Measurements from ENCODE around the gene MYO1E. TPM values are rescaled to one million over a fixed set of nuclear protein-coding genes. Genes with fewer than 3 reads are reported as not detected.

Gene MYO1E
- total and polyA plus RNA-seq, 2 of the 8 experiments (the other 6 are each of a cell fraction or from before 2014, with no cell fraction given), result 19.6 to 142 TPM

DNA sequence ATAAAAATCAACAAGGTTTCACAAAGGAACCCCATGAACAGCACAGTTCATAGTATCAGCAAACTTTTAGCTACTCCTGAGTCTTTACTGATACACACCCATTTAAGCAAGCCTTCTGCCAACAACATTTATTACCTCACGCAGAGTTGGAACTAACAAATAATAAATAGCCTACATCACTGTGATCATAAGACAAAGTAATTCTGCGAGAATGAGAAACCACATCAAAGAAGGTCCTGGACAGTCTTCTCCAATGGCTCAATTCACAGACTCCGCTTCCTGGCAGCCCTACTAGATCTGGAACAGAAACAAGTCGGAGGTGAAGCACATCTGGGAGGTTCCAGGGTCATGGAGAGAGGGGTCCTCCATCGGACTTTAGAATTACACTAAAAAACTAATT, 129.0 kb downstream of the MYO1E start:
- Histone ChIP-seq H2BK12ac (ENCODE audit: low read depth, low read length) (no peak overlapping the region), H3K23ac (ENCODE audit: insufficient read length) (no peak overlapping the region), H2BK5ac (ENCODE audit: low read depth, low read length) (no peak overlapping the region), H3K23me2 (ENCODE audit: low read depth, low read length) (no peaks in the 10 kb centered on the region), H2BK120ac (replicated peaks; ENCODE audit: low read depth, low read length) (no peak overlapping the region), H3K79me2 (ENCODE audit: control insufficient read depth in 1 of 2, insufficient read depth in 2 of 2, low read length in 2 of 2) (no peaks in the 10 kb centered on the region), H3K4me2 (ENCODE audit: insufficient read depth in 1 of 2, low read depth in 2 of 2, low read length in 2 of 2) (no peak overlapping the region), H4K20me1 (replicated peaks in 1 of 2; ENCODE audit: control insufficient read depth in 1 of 2, insufficient read depth in 2 of 2, low read length in 2 of 2) (no peaks in the 10 kb centered on the region), H3K9ac (replicated peaks in 1 of 4; ENCODE audit: extremely low read depth in 1 of 4, low read depth in 3 of 4, low read length in 3 of 4) (no peak overlapping the region), H2BK20ac (ENCODE audit: low read length) (no peak overlapping the region), H3K9me3 (ENCODE audit: insufficient read depth in 2 of 2, low read depth in 1 of 2, low read length in 1 of 2) (no peaks in the 10 kb centered on the region), H2BK15ac (ENCODE audit: low read length) (no peak overlapping the region), H4K5ac (ENCODE audit: insufficient read length, low read depth, low read length) (no peak overlapping the region), H3K56ac (replicated peaks; ENCODE audit: insufficient read length, low read depth, low read length) (no peak overlapping the region), H3K4ac (replicated peaks; ENCODE audit: insufficient read length, low read depth, low read length) (no peak overlapping the region), H4K91ac (replicated peaks; ENCODE audit: insufficient read length, low read length) (no peak overlapping the region), H3K4me1 (replicated peaks in 1 of 4; ENCODE audit: control insufficient read depth in 3 of 4, insufficient read depth in 4 of 4, low read length in 3 of 4) (peaks cover 0 to 4% (median 1%) of the 10 kb centered on the region in 4 experiments; a peak in 2 of 7 replicates), H2AFZ (ENCODE audit: low read length) (no peak overlapping the region), H3K14ac (ENCODE audit: insufficient read length) (no peak overlapping the region), H3K18ac (ENCODE audit: extremely low read depth, low read length) (no peak overlapping the region), H4K8ac (ENCODE audit: extremely low read depth, insufficient read depth, low read length) (no peak overlapping the region), H3K4me3 (ENCODE audit: extremely low read depth in 1 of 4, insufficient read depth in 2 of 4, low read depth in 3 of 4, low read length in 4 of 4) (no peak overlapping the region), H3K79me1 (ENCODE audit: low read depth, low read length) (no peaks in the 10 kb centered on the region; the same call in 1 of the 2 replicates), H3K36me3 (ENCODE audit: control insufficient read depth in 2 of 4, insufficient read depth in 4 of 4, low read length in 3 of 4) (0 out of 8 replicates have a peak, but pooled peaks cover 0 to 2% (median 0%) of the 10 kb centered on the region in 4 experiments), H2AK5ac (ENCODE audit: low read depth, low read length) (no peak overlapping the region), H3K27ac (ENCODE audit: low read depth, low read length) (no peak overlapping the region), H3K27me3 (replicated peaks in 1 of 4; ENCODE audit: control insufficient read depth in 3 of 4, extremely low read depth in 1 of 4, insufficient read depth in 3 of 4, low read length in 3 of 4) (no peaks in the 10 kb centered on the region)
- DNase-seq (ENCODE audit: low read depth in 1 of 2, low spot score in 2 of 2), result no peak
- ChIA-PET POLR2A (ENCODE audit: partially characterized antibody) (no interaction called here), CTCF (ENCODE audit: partially characterized antibody) (interaction anchor here (0.7 to 5.0 kb wide), 3 partner anchors 10 to 249 kb away, joined by 3 to 27 read pairs (median 5); no protein-coding TSS in a partner anchor)
- 92% methylated on average over 5 of the region's 5 CpGs; no CpG with 5 or more reads in 1 of the 2 experiments for WGBS, 2 experiments (ENCODE audit: extremely low coverage in 1 of 2, insufficient coverage in 1 of 2, insufficient read length in 1 of 2, insufficient replicate concordance in 2 of 2, low coverage in 1 of 2, low lambda C conversion rate in 2 of 2, missing lambda C conversion rate in 1 of 2)
- no peak for FAIRE-seq
- TF ChIP-seq KDM5A (IDR thresholded peaks at IDR 0.05; ENCODE audit: low read length) (no peak), NANOG (IDR thresholded peaks at IDR 0.05; ENCODE audit: insufficient read depth, low read depth, low read length, poor library complexity, severe bottlenecking) (no peak), RFX5 (IDR thresholded peaks at IDR 0.05; ENCODE audit: borderline replicate concordance, low read depth, low read length) (no peak), SP4 (IDR thresholded peaks at IDR 0.05; ENCODE audit: low read length) (no peak), KDM4A (IDR thresholded peaks at IDR 0.05; ENCODE audit: low read depth, low read length, severe bottlenecking) (no peak)
